Astrocyte (in vitro differentiated cells and primary cell): Measurements from ENCODE around the gene ANKRD2. TPM values are rescaled to one million over a fixed set of nuclear protein-coding genes. Genes with fewer than 3 reads are reported as not detected.

Experiments used
- DNase-seq: peaks from one replicate; pipeline ENCODE4 v3.0.0-alpha.2; 2010; ENCODE audit warnings: low read depth
- FAIRE-seq: peaks from 2 replicates; lab custom pipeline; 2011; peaks lifted over from hg19 to GRCh38; lab: Jason Lieb, UNC
- H2AFZ ChIP-seq: 2 replicates; pipeline ENCODE4 v1.6.0; 2012; ENCODE audit warnings: low read depth, low read length, inconsistent platforms
- H3K27ac ChIP-seq: 2 replicates; pipeline ENCODE4 v1.5.1; 2011; ENCODE audit warnings: low read depth, low read length, inconsistent platforms
- H3K27me3 ChIP-seq: 2 replicates; pipeline ENCODE4 v1.6.0; 2011; ENCODE audit warnings: low read length, inconsistent platforms; ENCODE audit not compliant: insufficient read depth
- H3K36me3 ChIP-seq: 2 replicates; pipeline ENCODE4 v1.5.1; 2011; ENCODE audit warnings: low read length, inconsistent platforms; ENCODE audit not compliant: insufficient read depth
- H3K4me1 ChIP-seq: 2 replicates; pipeline ENCODE4 v1.5.1; 2011; ENCODE audit warnings: low read length, inconsistent platforms; ENCODE audit not compliant: insufficient read depth
- H3K4me2 ChIP-seq: 2 replicates; pipeline ENCODE4 v1.6.0; 2012; ENCODE audit warnings: low read length, inconsistent platforms
- H3K4me3 ChIP-seq: 2 replicates; pipeline ENCODE4 v1.5.1; 2011; ENCODE audit warnings: low read depth, mild to moderate bottlenecking, low read length, inconsistent platforms; ENCODE audit not compliant: insufficient read depth
- H3K79me2 ChIP-seq: 2 replicates; pipeline ENCODE4 v1.6.0; 2012; ENCODE audit warnings: mild to moderate bottlenecking, low read length, inconsistent platforms; ENCODE audit not compliant: insufficient read depth
- H3K9ac ChIP-seq: 2 replicates; pipeline ENCODE4 v1.6.0; 2012; ENCODE audit warnings: mild to moderate bottlenecking, low read length, inconsistent platforms
- H3K9me3 ChIP-seq: 2 replicates; pipeline ENCODE4 v1.5.1; 2012; ENCODE audit warnings: low read depth, mild to moderate bottlenecking, low read length, inconsistent platforms; ENCODE audit not compliant: insufficient read depth
- H4K20me1 ChIP-seq: 2 replicates; pipeline ENCODE4 v1.6.0; 2012; ENCODE audit warnings: low read length, inconsistent platforms; ENCODE audit not compliant: insufficient read depth
- H3K27ac Mint-ChIP-seq: one replicate; pipeline ENCODE4 v1.8.0; 2021; ENCODE audit warnings: mild to moderate bottlenecking, mixed read lengths; ENCODE audit not compliant: unreplicated experiment
- H3K27me3 Mint-ChIP-seq: one replicate; pipeline ENCODE4 v1.8.0; 2021; ENCODE audit warnings: low read depth, mixed read lengths; ENCODE audit not compliant: unreplicated experiment
- H3K36me3 Mint-ChIP-seq: one replicate; pipeline ENCODE4 v1.8.0; 2021; ENCODE audit warnings: low read depth, mixed read lengths; ENCODE audit not compliant: unreplicated experiment
- H3K4me1 Mint-ChIP-seq: one replicate; pipeline ENCODE4 v1.8.0; 2021; ENCODE audit warnings: low read depth, mixed read lengths; ENCODE audit not compliant: unreplicated experiment
- H3K4me3 Mint-ChIP-seq: one replicate; pipeline ENCODE4 v1.8.0; 2021; ENCODE audit warnings: mild to moderate bottlenecking, moderate library complexity, mixed read lengths; ENCODE audit not compliant: unreplicated experiment
- H3K9me3 Mint-ChIP-seq: one replicate; pipeline ENCODE4 v1.8.0; 2021; ENCODE audit warnings: mild to moderate bottlenecking, mixed read lengths; ENCODE audit not compliant: unreplicated experiment
- CTCF ChIP-seq: IDR thresholded peaks from 2 replicates; pipeline ENCODE4 v1.5.1; 2011; ENCODE audit warnings: low read depth, mild to moderate bottlenecking, inconsistent platforms, low read length, moderate library complexity; ENCODE audit not compliant: insufficient read depth
- EZH2 ChIP-seq: IDR thresholded peaks from 2 replicates; pipeline ENCODE4 v1.6.1; 2012; ENCODE audit warnings: mild to moderate bottlenecking, low read length, inconsistent platforms; ENCODE audit not compliant: insufficient read depth
- total RNA-seq: library from RNA; stranded (reverse); gene quantifications from 2 replicates; pipeline ENCODE4 v1.2.1, GENCODE V29; 2021

ANKRD2 gene
- total RNA-seq, 1 donor from 2014 or later, result 0.36 TPM

- Mint-ChIP-seq H3K4me1 (peaks cover 8% of the 10 kb centered on the region), H3K36me3 (no peaks in the 10 kb centered on the region), H3K9me3 (no peaks in the 10 kb centered on the region), H3K4me3 (no peak overlapping the region), H3K27me3 (peaks cover 3% of the 10 kb centered on the region), H3K27ac (no peak overlapping the region)
- no peaks in the 10 kb centered on the region for H3K27me3 ChIP-seq
- no peak for TF ChIP-seq CTCF
- TF ChIP-seq EZH2, result no peak
- peak overlapping the region; percentile 40 for H2AFZ ChIP-seq
- H3K4me2 ChIP-seq, result no peak overlapping the region
- no peak overlapping the region for H3K27ac ChIP-seq
- FAIRE-seq (no peak), DNase-seq (no peak)
- H3K9me3 ChIP-seq, result no peaks in the 10 kb centered on the region
- peaks cover 14% of the 10 kb centered on the region for H3K4me1 ChIP-seq
- H3K9ac ChIP-seq, result no peak overlapping the region
- H3K36me3 ChIP-seq, result no peaks in the 10 kb centered on the region
- no peaks in the 10 kb centered on the region for H4K20me1 ChIP-seq
- no peaks in the 10 kb centered on the region for H3K79me2 ChIP-seq
- H3K4me3 ChIP-seq, result no peak overlapping the region
Measured at GRCh38 chr10:97601268-97602215, 29.0 kb downstream of the ANKRD2 start.

GRCh38 chr10:97607095-97607636 is 34.6 kb downstream of the ANKRD2 start:
- Histone ChIP-seq H3K4me3 (no peak overlapping the region), H3K4me1 (no peaks in the 10 kb centered on the region), H3K9me3 (no peaks in the 10 kb centered on the region), H3K27ac (no peak overlapping the region), H3K4me2 (no peak overlapping the region), H3K79me2 (no peaks in the 10 kb centered on the region), H2AFZ (no peak overlapping the region), H3K36me3 (no peaks in the 10 kb centered on the region), H3K27me3 (no peaks in the 10 kb centered on the region), H4K20me1 (no peaks in the 10 kb centered on the region), H3K9ac (no peak overlapping the region)
- peaks cover 2% of the 10 kb centered on the region for H3K36me3 Mint-ChIP-seq
- FAIRE-seq (no peak), DNase-seq (no peak)
- H3K4me1 Mint-ChIP-seq, result no peaks in the 10 kb centered on the region
- H3K4me3 Mint-ChIP-seq, result no peak overlapping the region
- TF ChIP-seq CTCF (no peak), EZH2 (no peak)
- no peaks in the 10 kb centered on the region for H3K27me3 Mint-ChIP-seq
- H3K27ac Mint-ChIP-seq, result no peak overlapping the region
- no peaks in the 10 kb centered on the region for H3K9me3 Mint-ChIP-seq
